ENCODE measurements around the gene CTDSPL2.

DNA sequence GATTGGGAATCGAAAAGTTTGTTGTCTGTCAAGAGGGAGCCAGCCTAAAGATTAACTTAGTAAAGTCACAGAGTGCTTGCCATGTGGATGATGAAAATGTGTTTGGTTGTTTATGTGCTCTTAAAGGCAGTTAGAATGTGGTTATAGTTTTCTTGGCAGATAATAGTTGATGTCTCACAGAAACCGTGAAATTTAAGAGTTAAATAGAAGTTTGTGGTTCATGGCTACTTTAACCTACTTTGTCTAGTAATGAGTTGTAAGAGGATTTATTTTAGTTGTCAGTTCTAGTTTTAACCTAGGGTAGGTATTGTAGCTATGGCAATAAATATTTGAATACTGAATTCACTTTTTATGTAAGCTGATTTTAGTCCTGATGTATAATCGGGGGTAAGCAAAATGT lies 73.1 kb downstream of the CTDSPL2 start:
- TF ChIP-seq CTCF (conservative IDR thresholded peaks at IDR 0.05; ENCODE audit: low read length) (no peak), EZH2phosphoT487 (IDR thresholded peaks at IDR 0.05; ENCODE audit: borderline replicate concordance) (no peak)

Data from Loucy (cell line).